ENCODE results near the gene ORC3.
"Not testable (repeated sequence)": the region's sequence is repeated elsewhere in the genome, so short reads cannot be mapped to it uniquely, and the experiment has no call there.

GRCh38 chr6:87708581-87709427, 118.9 kb downstream of the ORC3 start:
- not testable (repeated sequence) for TF ChIP-seq POLR2AphosphoS5 (IDR thresholded peaks at IDR 0.05; ENCODE audit: insufficient read depth in 1 of 2, low read depth in 1 of 2); CTCF (IDR thresholded peaks at IDR 0.05)
